HG02852 (cell line): Measurements from ENCODE around the gene RBFOX1.

Source experiments
- ATAC-seq: cut with Tn5 transposase; IDR thresholded peaks from one replicate; pipeline ENCODE4 v1.9.1; 2021; ENCODE audit warnings: mild to moderate bottlenecking, moderate library complexity; ENCODE audit not compliant: unreplicated experiment

The RBFOX1 gene

GRCh38 chr16:7332611-7333010 is at the start of gene RBFOX1:
TSS of gene RBFOX1 (plus strand) at chr16:7332845.
- no peak for ATAC-seq

DNA sequence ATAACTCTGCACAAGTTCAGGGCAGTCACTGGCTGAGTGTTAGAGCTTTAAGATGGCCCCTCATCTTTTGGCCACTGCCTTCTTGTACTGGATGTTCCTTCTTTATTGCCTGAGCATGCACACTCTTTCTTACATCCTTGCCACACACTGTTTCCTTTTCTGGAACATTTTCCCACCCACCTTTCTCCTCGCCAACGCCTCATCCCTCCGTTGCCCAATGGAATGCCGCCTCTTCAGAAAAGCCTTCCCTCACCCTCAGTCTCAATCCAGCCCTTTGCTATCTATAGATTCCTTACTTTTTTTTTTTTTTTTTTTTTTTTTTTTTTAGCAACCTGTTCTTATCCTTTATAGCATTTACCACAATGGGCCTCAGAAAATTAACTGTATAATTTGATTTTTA is 47.9 kb upstream of the RBFOX1 start:
- no peak for ATAC-seq

- no peak for ATAC-seq
Observed at GRCh38 chr16:7285520-7285919, 47.1 kb upstream of the RBFOX1 start.

DNA sequence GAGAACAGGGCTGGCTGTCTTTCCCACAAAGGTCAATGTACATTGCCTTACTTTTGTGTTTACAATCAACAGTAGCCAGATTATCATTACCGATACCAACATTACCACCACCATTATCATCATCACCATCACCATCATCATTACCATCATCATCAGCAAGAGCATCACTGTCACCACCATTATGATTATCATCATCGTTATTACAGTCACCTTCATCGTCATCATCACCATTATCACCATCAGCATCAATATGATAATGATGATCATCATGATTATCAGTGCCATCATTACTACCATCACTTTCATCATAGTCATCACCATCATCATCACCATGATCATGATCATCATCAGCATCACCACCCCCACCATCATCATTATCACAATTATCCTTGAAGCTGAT is 43.3 kb upstream of the RBFOX1 start:
- no peak for ATAC-seq

DNA sequence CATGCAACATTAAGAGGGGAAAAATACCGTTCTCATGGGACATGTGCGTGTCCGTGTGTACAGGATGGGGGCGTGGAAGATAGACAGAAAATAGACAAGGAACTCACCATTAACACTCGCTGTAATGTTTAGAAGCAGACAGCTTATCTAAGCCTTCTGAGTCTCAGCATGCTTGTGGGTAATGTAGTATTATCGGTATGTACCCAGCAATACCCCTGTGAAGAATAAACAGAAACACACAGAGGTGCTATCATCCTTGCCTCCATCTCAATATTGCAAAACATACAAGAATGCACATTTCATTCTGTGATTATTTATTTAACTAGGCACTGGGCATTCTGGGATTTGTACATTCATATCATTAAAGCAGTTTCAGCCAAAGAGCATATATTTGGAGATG is 42.0 kb upstream of the RBFOX1 start:
- ATAC-seq: no peak

DNA sequence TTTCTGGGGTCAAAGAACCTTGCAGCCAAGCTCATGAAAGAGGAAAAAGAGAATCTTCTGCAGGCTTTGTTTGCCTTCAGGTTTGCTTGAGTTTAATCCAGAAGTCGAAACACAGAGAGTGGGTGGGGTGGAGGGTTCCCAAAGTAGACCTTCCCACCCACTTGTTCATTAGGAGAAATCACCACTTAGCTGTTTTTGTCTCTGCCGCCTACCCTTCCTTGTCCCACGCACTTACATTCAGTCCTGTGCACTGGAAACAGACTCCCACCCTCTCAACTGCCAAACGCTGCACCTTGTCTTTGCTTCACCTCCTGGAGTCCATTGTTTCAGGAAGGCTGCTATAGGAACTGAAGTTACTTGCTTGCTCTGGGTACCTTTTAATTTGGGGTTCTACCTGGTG is 38.6 kb upstream of the RBFOX1 start:
- no peak for ATAC-seq

- ATAC-seq: no peak
Observed at GRCh38 chr16:7303052-7303610, 29.5 kb upstream of the RBFOX1 start.

GRCh38 chr16:7303660-7304200 is 28.9 kb upstream of the RBFOX1 start:
- ATAC-seq: no peak

- ATAC-seq: no peak
Observed at GRCh38 chr16:7304279-7304678, 28.4 kb upstream of the RBFOX1 start.

GRCh38 chr16:7304958-7305357 is 27.7 kb upstream of the RBFOX1 start:
- ATAC-seq: no peak

- ATAC-seq: no peak
Observed at GRCh38 chr16:7313170-7313569, 19.5 kb upstream of the RBFOX1 start.

GRCh38 chr16:7314163-7314562 is 18.5 kb upstream of the RBFOX1 start:
- no peak for ATAC-seq

- ATAC-seq: no peak
Observed at GRCh38 chr16:7315813-7316212, 16.8 kb upstream of the RBFOX1 start.

DNA sequence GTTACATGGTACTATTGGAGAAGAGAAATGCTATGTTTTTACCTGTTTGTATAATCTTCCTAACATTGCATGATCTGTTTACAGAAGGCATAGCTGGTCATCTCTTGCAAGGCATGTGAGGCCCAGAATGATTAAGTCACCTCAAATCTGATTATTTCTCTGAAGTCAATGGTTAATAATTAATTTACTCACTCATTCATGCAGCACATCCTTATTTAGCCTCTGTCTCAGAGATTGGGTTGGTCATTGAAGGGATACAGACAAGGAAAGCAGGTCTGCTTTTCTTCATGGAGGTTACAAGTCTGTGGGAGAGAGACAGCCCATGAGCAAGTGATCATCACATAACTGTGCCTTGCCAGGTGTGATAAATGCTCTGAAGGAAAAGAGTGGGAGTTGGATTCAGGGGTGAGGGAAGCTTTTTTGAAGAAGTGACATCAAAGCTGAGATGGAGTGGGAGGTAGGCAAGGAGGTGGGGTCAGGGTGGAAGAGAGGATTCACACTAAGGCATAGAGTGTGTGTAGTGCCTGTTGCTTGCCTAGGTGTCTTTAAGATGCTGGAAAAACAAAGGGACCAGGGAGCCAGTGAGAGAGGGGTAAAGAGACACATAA is 16.3 kb upstream of the RBFOX1 start:
- no peak for ATAC-seq

GRCh38 chr16:7317982-7318381 is 14.7 kb upstream of the RBFOX1 start:
- no peak for ATAC-seq

- ATAC-seq: no peak
Observed at GRCh38 chr16:7318686-7319085, 14.0 kb upstream of the RBFOX1 start.

- no peak for ATAC-seq
Observed at GRCh38 chr16:7319514-7319913, 13.1 kb upstream of the RBFOX1 start.

DNA sequence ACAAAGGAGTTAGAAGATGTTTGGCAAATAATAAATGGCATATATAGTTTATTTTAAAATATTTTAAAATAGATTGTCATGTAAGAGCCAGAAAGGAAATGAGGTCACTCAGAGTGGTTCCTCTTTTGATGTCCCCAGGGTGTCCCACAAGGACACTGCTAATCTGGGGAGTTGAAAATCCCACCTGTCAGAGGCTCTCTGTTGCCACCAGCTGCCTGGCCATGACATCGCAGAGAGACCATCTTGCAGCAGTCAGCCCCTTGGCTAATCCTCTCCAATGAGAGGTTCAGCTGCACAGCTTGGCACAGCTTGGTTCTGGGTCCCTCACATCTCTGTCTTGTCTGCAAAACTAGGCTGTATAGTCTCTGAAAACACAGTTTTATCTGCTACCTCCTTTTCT is 11.0 kb upstream of the RBFOX1 start:
- no peak for ATAC-seq

GRCh38 chr16:7324321-7324720 is 8.3 kb upstream of the RBFOX1 start:
- no peak for ATAC-seq

DNA sequence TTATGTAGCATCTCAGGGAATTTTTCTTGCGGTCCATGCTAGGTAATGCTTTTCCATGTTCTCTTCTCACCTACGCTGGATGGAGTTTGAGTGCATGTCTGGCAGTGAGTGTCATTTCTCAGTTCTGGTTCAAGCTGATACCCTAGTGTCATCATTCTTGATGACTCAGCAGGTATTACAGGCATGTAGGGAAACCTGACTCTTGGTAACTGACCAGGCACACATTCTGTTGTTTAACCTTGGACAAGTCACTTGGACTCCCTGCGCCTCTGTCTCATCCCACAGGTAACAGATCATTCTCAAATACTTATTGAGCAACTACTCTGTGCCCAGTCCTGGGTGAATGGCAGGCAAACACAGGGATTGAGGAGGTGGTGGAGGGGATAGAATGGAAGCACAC is 6.8 kb upstream of the RBFOX1 start:
- ATAC-seq: no peak

- no peak for ATAC-seq
Observed at GRCh38 chr16:7330709-7331108, 1.9 kb upstream of the RBFOX1 start.

GRCh38 chr16:7331997-7332396 is 648 bp upstream of the RBFOX1 start:
- ATAC-seq: no peak

DNA sequence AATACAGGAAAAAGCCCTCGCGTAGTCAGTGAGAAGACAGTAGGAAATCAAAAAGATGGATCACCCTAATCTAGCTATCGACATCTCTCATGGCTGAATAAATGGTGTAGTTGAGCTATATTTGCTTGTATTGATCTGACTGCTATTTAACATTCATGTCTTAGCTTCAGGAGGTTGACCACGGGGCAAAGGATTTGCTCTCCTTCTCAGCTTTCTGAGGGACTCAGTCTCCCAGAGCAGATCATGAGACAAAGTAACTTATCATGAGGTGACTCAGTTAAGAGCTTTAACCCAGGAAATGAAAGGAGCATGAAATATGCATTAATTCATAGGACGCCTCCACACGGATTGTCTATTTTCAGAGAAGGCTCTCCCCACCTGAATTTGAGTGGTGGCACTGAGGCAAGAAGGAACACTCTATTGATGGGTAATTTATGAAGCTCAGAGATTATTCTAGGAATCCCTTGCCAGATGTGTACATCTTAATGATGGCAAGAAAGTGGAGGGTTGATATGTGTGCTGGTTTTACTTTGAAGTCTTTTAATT is 608 bp downstream of the RBFOX1 start:
- no peak for ATAC-seq
